A549 (cell line): ENCODE data around the gene CCDC169. TPM values are rescaled to one million over a fixed set of nuclear protein-coding genes. Genes with fewer than 3 reads are reported as not detected.
"Not testable (repeated sequence)": the region's sequence is repeated elsewhere in the genome, so short reads cannot be mapped to it uniquely, and the experiment has no call there.

ENCODE experiments used
- ATAC-seq, 2 experiments: fragments of 200-7000 bp in 1 of 2; fragments of >200 bp in 1 of 2; cut with Nextera tagmentation in 1 of 2; cut with Tn5 transposase in 1 of 2; 3 replicates each; pipeline versions ENCODE4 v1.8.0 to v1.9.1; 2018 to 2020; ENCODE audit warnings: mild to moderate bottlenecking in 1 of 2, moderate library complexity in 1 of 2
- CTCF ChIA-PET: fragments of 300-600 bp; sonication (Branson Sonifier 250); formaldehyde crosslinking; extraction: SDS; loops from one replicate; lab custom pipeline; 2021; ENCODE audit warnings: antibody characterized with exemption, inconsistent platforms; lab: Yijun Ruan, JAX
- POLR2A ChIA-PET: fragments of 350-600 bp; formaldehyde crosslinking; extraction: SDS; loops from one replicate; lab custom pipeline; 2021; ENCODE audit warnings: antibody characterized with exemption, inconsistent platforms; lab: Yijun Ruan, JAX
- DNase-seq, 2 experiments: peaks; one replicate each; pipeline versions ENCODE4 v3.0.0 to v3.0.0-alpha.2; 2011 to 2016; ENCODE audit warnings: low read depth in 1 of 2, low spot score in 1 of 2
- FAIRE-seq: peaks from 2 replicates; lab custom pipeline; 2011; peaks lifted over from hg19 to GRCh38; lab: Jason Lieb, UNC
- H3K27ac ChIP-seq, 2 experiments: fragments of >200 bp; sonication (Bioruptor Twin); formaldehyde crosslinking; 3 replicates each; pipeline ENCODE4 v1.5.1; 2016 to 2017
- H3K4me1 ChIP-seq: fragments of >200 bp; sonication (Bioruptor Twin); formaldehyde crosslinking; 3 replicates; pipeline ENCODE4 v1.6.1; 2016
- H3K4me2 ChIP-seq: fragments of >200 bp; sonication (Bioruptor Twin); formaldehyde crosslinking; 3 replicates; pipeline ENCODE4 v1.6.1; 2016
- H3K4me3 ChIP-seq: fragments of >200 bp; sonication (Bioruptor Twin); formaldehyde crosslinking; 3 replicates; pipeline ENCODE4 v1.5.1; 2016
- H3K9me3 ChIP-seq: fragments of >200 bp; sonication (Bioruptor Twin); formaldehyde crosslinking; 3 replicates; pipeline ENCODE4 v1.6.1; 2016
- BHLHE40 ChIP-seq: IDR thresholded peaks from 2 replicates; pipeline ENCODE4 v1.6.1; 2012; ENCODE audit warnings: low read depth, low read length, inconsistent platforms
- CEBPB ChIP-seq, 2 experiments: fragments of >200 bp in 1 of 2; sonication (Bioruptor Twin) in 1 of 2; formaldehyde crosslinking in 1 of 2; IDR thresholded peaks; 2 replicates each; pipeline ENCODE4 v1.6.1; 2012 to 2016
- ESRRA ChIP-seq: fragments of 150-350 bp; IDR thresholded peaks from 2 replicates; pipeline ENCODE4 v1.6.1; 2014; ENCODE audit warnings: mild to moderate bottlenecking, low read length, borderline replicate concordance
- FOSB ChIP-seq: fragments of 250-450 bp; sonication (Bioruptor Pico); IDR thresholded peaks from 2 replicates; pipeline ENCODE4 v1.5.0; 2020; ENCODE audit warnings: mild to moderate bottlenecking, moderate library complexity
- FOXS1 ChIP-seq: fragments of 250-450 bp; sonication (Bioruptor Pico); IDR thresholded peaks from 2 replicates; pipeline ENCODE4 v1.5.0; 2020; ENCODE audit warnings: mild to moderate bottlenecking, moderate library complexity
- HDAC2 ChIP-seq: fragments of 200-600 bp; sonication (generic); IDR thresholded peaks from 2 replicates; pipeline ENCODE4 v1.6.1; 2016
- HOXA7 ChIP-seq: fragments of 250-450 bp; sonication (Bioruptor Pico); IDR thresholded peaks from 2 replicates; pipeline ENCODE4 v1.5.0; 2020; ENCODE audit warnings: mild to moderate bottlenecking, moderate library complexity
- MAZ ChIP-seq: fragments of 150-350 bp; IDR thresholded peaks from 2 replicates; pipeline ENCODE4 v1.6.1; 2014; ENCODE audit warnings: antibody characterized with exemption, low read depth, low read length, borderline replicate concordance
- NR3C1 ChIP-seq: fragments of >200 bp; sonication (Bioruptor Twin); formaldehyde crosslinking; IDR thresholded peaks from 3 replicates; pipeline ENCODE4 v1.6.1; 2017
- PBX3 ChIP-seq: IDR thresholded peaks from 2 replicates; pipeline ENCODE4 v1.6.1; 2012
- POLR2A ChIP-seq: IDR thresholded peaks from 2 replicates; pipeline ENCODE4 v1.6.1; 2012; ENCODE audit warnings: mild to moderate bottlenecking, low read length
- RCOR1 ChIP-seq: fragments of 150-350 bp; IDR thresholded peaks from 2 replicates; pipeline ENCODE4 v1.6.1; 2014; ENCODE audit warnings: antibody characterized with exemption, low read length, low read depth
- SMC3 ChIP-seq: fragments of >200 bp; sonication (Bioruptor Twin); formaldehyde crosslinking; IDR thresholded peaks from 3 replicates; pipeline ENCODE4 v1.6.1; 2018; ENCODE audit warnings: inconsistent platforms
- USF2 ChIP-seq: fragments of 450-650 bp; IDR thresholded peaks from 2 replicates; pipeline ENCODE4 v1.6.1; 2014; ENCODE audit warnings: antibody characterized with exemption
- ZC3H11A ChIP-seq: fragments of 450-650 bp; IDR thresholded peaks from 2 replicates; pipeline ENCODE4 v1.6.1; 2014; ENCODE audit warnings: antibody characterized with exemption, mild to moderate bottlenecking
- ZFP36 ChIP-seq: fragments of 450-650 bp; IDR thresholded peaks from 2 replicates; pipeline ENCODE4 v1.6.1; 2014; ENCODE audit warnings: borderline replicate concordance; ENCODE audit not compliant: partially characterized antibody
- WGBS: methylation state at CpG from one replicate; pipeline ENCODE4 v1.1.6; 2017; ENCODE audit errors: missing lambda C conversion rate; 5-methylcytosine and 5-hydroxymethylcytosine counted together
- polyA plus RNA-seq, 4 experiments: library from polyadenylated mRNA; depleted of rRNA in 3 of 4; stranded (reverse); fragments of >200 nt; fragmentation: RNase III in 1 of 4; extraction: RNeasy Plus Mini Kit Qiagen cat#74134 plus additional on column Dnase treatment in 1 of 4; gene quantifications; 2 replicates in 3 of 4; 3 replicates in 1 of 4; pipeline ENCODE4 v1.2.3, GENCODE V29; 2011 to 2017

The CCDC169 gene
- polyA plus RNA-seq, 2 of the 4 experiments (the other 2 are of a cell fraction) = 1.3 to 2.0 TPM

- TF ChIP-seq ZFP36 = no peak
- no peak for TF ChIP-seq ZC3H11A
- TF ChIP-seq HOXA7 = no peak
- no peak for TF ChIP-seq NR3C1
- TF ChIP-seq SMC3 = no peak
- TF ChIP-seq POLR2A = no peak
- no peak for TF ChIP-seq CEBPB (IDR thresholded peaks at IDR 0.05)
Measured at GRCh38 chr13:36310417-36311108, 12.9 kb upstream of the CCDC169 start (continued).

- no peaks in the 10 kb centered on the region for H3K9me3 ChIP-seq
- H3K4me2 ChIP-seq = no peak overlapping the region
- POLR2A ChIA-PET = no interaction called here
- WGBS = 53% methylated on average over 3 of the region's 3 CpGs
- H3K27ac ChIP-seq = no peak overlapping the region
- CTCF ChIA-PET = no interaction called here
- no peak for ATAC-seq
- TF ChIP-seq USF2 (no peak), ESRRA (no peak), HDAC2 (no peak), FOSB (no peak), BHLHE40 (no peak), PBX3 (no peak), RCOR1 (no peak), MAZ (no peak), FOXS1 (CRISPR knock-in tag) (no peak)
- TF ChIP-seq, all 56 proteins: peak for 0
- FAIRE-seq = no peak
- DNase-seq = no peak
- Histone ChIP-seq H3K4me1 (no peaks in the 10 kb centered on the region), H3K4me3 (no peak overlapping the region)
Measured at GRCh38 chr13:36302289-36302688, 4.7 kb upstream of the CCDC169 start.

DNA sequence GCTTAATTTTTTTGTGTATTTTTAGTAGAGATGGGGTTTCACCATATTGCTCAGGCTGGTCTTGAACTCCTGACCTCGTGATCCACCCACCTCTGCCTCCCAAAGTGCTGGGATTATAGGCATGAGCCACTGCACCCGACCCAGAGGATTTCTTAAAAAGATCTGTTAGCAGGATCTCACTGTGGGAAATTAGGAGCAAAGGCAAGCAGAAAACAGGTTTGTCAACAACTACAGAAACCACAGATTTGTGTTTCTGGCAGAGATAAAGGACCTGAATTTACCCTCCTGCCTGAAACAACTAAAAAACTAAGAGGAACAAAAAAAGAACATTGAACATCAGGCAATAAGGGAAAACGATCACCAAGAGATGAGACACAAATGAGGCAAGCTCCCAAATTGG, 1.9 kb upstream of the CCDC169 start:
- H3K4me3 ChIP-seq, FAIRE-seq: not testable (repeated sequence)

GRCh38 chr13:36298535-36299068, 988 bp upstream of the CCDC169 start:
- ChIA-PET CTCF (interaction anchor here (0.6 to 1.2 kb wide), 3 partner anchors 14 to 507 kb away, joined by 3 to 4 read pairs (median 3); no protein-coding TSS in a partner anchor), POLR2A (no interaction called here)
- no peaks in the 10 kb centered on the region for H3K9me3 ChIP-seq
- no peak overlapping the region for H3K4me3 ChIP-seq
- FAIRE-seq (no peak), DNase-seq (no peak), ATAC-seq (no peak)
- peak overlapping the region; percentile 86 for H3K4me2 ChIP-seq
- H3K27ac ChIP-seq = no peak overlapping the region
- TF ChIP-seq USF2 = no peak
- TF ChIP-seq, all 56 proteins: peak for 0
- 0 out of 3 replicates have a peak, but pooled peaks cover 4% of the 10 kb centered on the region for H3K4me1 ChIP-seq
- 80% methylated on average over 4 of the region's 4 CpGs for WGBS

More for the DNA sequence above, 1.9 kb upstream of the CCDC169 start:
- H3K9me3 ChIP-seq, H3K4me1 ChIP-seq, POLR2A ChIA-PET, H3K4me2 ChIP-seq, H3K27ac ChIP-seq, ATAC-seq, DNase-seq: not testable (repeated sequence)
- CTCF ChIA-PET = interaction anchor here (1.2 kb wide), 1 partner anchor 16 kb away, joined by 4 read pairs; no protein-coding TSS in a partner anchor
- 74% methylated on average over 3 of the region's 3 CpGs for WGBS
